ENCODE results near the gene SH2D3A.

GRCh38 chr19:6774821-6775707 is 7.8 kb upstream of the SH2D3A start:
- TF ChIP-seq, protein P1, sequence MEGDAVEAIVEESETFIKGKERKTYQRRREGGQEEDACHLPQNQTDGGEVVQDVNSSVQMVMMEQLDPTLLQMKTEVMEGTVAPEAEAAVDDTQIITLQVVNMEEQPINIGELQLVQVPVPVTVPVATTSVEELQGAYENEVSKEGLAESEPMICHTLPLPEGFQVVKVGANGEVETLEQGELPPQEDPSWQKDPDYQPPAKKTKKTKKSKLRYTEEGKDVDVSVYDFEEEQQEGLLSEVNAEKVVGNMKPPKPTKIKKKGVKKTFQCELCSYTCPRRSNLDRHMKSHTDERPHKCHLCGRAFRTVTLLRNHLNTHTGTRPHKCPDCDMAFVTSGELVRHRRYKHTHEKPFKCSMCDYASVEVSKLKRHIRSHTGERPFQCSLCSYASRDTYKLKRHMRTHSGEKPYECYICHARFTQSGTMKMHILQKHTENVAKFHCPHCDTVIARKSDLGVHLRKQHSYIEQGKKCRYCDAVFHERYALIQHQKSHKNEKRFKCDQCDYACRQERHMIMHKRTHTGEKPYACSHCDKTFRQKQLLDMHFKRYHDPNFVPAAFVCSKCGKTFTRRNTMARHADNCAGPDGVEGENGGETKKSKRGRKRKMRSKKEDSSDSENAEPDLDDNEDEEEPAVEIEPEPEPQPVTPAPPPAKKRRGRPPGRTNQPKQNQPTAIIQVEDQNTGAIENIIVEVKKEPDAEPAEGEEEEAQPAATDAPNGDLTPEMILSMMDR (IDR thresholded peaks at IDR 0.05), result no peak
- no peak for TF ChIP-seq POLR2A (IDR thresholded peaks at IDR 0.05)
